PC-9 (cell line): ENCODE data around the gene MLKL.

ENCODE experiments used
- EZH2 ChIP-seq: fragments of 200-600 bp; sonication (generic); IDR thresholded peaks from 2 replicates; pipeline ENCODE4 v1.8.0; 2017; ENCODE audit warnings: antibody characterized with exemption, low read depth
- TF ChIP-seq, protein P1 (sequence below): fragments of 200-600 bp; sonication (generic); conservative IDR thresholded peaks from 2 replicates; pipeline ENCODE4 v1.6.1; 2017; ENCODE audit warnings: mixed run types, antibody characterized with exemption, mild to moderate bottlenecking, moderate library complexity

- TF ChIP-seq, protein P1, sequence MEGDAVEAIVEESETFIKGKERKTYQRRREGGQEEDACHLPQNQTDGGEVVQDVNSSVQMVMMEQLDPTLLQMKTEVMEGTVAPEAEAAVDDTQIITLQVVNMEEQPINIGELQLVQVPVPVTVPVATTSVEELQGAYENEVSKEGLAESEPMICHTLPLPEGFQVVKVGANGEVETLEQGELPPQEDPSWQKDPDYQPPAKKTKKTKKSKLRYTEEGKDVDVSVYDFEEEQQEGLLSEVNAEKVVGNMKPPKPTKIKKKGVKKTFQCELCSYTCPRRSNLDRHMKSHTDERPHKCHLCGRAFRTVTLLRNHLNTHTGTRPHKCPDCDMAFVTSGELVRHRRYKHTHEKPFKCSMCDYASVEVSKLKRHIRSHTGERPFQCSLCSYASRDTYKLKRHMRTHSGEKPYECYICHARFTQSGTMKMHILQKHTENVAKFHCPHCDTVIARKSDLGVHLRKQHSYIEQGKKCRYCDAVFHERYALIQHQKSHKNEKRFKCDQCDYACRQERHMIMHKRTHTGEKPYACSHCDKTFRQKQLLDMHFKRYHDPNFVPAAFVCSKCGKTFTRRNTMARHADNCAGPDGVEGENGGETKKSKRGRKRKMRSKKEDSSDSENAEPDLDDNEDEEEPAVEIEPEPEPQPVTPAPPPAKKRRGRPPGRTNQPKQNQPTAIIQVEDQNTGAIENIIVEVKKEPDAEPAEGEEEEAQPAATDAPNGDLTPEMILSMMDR = no peak
- no peak for TF ChIP-seq EZH2
Observed at GRCh38 chr16:74735162-74735452, 34.4 kb upstream of the MLKL start.
